NCI-H345 treated with DMSO at 0.1 percent for 48 hours (cell line): ENCODE results near the gene IFT122.
"Not testable (repeated sequence)": the region's sequence is repeated elsewhere in the genome, so short reads cannot be mapped to it uniquely, and the experiment has no call there.

ENCODE experiments used
- DNase-seq: peaks from one replicate; lab custom pipeline; 2025; ENCODE audit not compliant: unreplicated experiment; lab: John Stamatoyannopoulos, UW

IFT122 gene

GRCh38 chr3:129534428-129535027 lies 94.5 kb downstream of the IFT122 start:
- DNase-seq, result no peak

DNA sequence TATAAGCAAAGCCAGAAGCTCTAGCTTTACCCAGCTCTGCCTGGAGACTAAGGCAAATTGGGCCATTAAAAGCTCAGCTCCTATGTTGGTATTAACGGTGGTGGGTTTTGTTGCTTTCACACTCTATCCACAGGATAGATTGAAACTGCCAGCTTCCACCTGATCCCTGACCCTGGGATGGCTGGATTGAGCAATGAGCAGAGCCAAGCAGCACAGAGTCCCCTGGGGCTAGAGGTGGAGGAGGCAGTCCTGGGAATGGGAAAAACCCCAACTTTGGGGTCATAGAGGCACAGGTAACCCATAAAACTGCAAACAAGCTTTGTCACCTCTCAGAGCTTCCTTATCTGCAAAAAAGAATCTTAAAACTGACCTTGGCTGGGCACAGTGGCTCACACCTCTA lies 95.1 kb downstream of the IFT122 start:
- no peak for DNase-seq

- DNase-seq, result no peak
Observed at GRCh38 chr3:129536374-129536667, 96.3 kb downstream of the IFT122 start.

DNA sequence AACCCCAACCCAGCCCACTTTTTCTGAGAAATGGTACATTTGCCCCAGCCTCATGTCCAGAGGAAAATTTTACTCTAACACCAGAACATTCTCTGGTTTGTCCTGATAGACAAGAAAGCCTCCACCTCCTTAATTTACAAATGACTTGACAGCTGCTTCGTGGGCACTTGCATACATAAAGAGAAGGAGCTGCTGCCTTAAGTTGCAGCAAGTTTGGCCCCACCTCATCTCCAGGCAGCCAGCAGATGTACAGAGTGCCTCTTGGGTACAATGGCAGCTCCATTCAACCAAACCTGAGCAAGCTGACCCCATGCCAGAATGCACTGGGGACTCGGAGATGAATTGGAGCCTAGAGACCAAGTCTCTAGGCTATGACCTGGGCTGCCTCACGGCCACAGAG lies 96.8 kb downstream of the IFT122 start:
- DNase-seq, result no peak

DNA sequence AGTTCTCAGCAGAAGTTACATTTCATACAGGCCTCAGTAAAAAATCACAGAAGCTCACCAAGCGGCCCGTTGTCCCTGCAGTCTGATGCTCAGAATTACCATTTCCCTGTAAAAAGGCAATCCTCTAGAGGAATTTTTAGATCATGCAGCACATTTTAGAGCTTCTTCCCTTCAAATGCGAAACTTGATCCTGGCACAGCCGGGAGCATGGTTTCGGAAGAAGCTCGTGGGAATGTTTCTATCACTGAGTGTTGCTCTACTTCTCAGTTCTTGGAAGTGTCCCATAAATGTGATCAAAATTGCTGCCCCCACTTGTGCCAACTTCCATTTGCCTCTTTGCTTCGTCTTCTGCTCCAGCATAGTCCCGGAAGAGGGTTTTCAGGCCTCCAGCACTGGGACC lies 99.2 kb downstream of the IFT122 start:
- DNase-seq, result no peak

GRCh38 chr3:129540776-129541516 lies 100.9 kb downstream of the IFT122 start:
- DNase-seq, result no peak

- no peak for DNase-seq
Observed at GRCh38 chr3:129542747-129543146, 102.7 kb downstream of the IFT122 start.

DNA sequence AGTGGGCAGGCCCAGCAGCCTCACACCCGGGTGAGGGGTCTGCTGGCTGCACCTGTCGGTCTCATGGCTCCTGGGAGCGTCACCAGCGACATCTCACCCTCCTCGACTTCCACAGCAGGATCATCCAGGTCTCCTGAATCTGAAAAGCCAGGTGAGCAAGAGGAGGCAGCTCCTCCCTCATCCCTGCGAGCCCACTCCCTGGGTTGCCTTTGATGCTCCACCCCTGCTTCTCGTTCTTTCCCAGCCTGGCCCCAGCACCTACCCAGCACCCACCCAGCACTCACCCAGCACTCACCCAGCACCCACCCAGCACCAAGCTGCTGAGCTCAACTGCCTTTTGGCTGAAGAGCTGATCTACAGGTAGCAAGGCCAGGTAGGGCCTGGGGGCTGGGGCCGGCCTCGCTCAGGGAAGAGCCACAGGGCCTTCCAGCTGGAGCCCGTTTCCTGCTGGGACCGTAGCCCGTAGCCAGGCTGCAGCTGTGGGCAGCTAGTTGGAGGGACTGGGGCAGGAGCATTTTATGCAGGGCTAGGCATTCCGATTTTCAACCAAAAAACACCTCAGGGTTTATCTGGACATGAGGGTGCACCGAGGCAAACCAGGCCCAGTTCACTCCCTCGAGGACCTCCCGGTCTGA lies 103.2 kb downstream of the IFT122 start, which contains the start of gene H1-8:
H1-8 (plus strand) TSS at position 20 of the 635 bp plus-strand sequence; CDS start at position 64, 44 bp downstream.
- DNase-seq, result no peak

DNA sequence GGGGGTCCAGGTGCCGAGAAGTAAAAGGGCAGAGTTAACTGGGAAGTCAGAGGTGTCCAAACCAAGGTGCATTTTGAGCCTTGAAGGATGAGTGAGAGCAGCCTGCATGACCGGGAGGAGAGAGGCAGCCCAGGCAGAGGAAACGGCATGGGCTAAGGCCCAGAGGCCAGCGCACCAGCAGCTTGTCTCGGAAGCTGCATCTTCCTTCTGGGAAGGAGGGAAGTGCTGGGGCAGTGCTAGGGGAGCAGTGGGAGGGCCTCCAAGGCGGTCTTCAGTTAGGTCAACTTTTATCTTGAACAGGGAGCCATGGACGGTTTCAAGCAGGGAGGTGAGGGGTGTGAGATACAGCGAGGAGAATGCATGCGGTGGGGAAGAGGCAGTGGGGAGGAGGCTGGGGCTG lies 104.0 kb downstream of the IFT122 start:
- DNase-seq, result no peak

DNA sequence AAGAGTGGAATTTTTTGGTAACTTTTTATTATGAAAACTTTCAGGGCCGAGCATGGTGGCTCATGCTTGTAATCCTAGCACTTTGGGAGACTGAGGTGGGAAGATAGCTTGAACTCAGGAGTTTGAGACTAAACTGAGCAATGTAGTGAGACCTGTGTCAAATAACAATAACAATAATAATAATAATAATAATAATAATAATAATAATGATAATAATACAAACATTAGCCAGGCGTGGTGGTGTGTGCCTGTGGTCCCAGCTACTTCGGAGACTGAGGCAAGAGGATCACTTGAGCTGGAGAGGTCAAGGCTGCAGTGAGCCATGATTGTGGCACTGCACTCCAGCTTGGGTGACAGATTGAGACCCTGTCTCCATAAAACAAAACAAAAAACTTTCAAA lies 105.9 kb downstream of the IFT122 start:
- not testable (repeated sequence) for DNase-seq

- no peak for DNase-seq
Observed at GRCh38 chr3:129547241-129547640, 107.2 kb downstream of the IFT122 start.

- DNase-seq, result no peak
Observed at GRCh38 chr3:129548104-129548965, 108.3 kb downstream of the IFT122 start.

- no peak for DNase-seq
Observed at GRCh38 chr3:129549006-129549800, 109.2 kb downstream of the IFT122 start.

DNA sequence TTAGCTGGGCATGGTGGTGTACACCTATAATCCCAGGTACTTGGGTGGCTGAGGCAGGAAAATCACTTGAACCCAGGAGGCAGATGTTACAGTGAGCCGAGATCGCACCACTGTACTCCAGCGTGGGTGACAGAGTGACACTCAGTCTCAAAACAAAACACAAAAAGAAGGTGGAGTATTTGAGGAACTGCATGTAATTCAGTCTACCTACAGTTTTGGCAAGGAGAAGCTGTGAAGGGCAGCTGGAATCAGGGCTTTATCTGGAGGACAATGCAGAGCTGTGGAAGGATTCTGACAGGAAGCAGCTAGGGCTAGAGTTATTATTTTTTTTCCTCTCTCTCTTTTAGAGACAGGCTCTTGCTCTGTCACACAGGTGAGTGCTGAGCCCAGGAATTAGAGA lies 109.8 kb downstream of the IFT122 start:
- no peak for DNase-seq

- DNase-seq, result no peak
Observed at GRCh38 chr3:129552287-129553050, 112.4 kb downstream of the IFT122 start.

DNA sequence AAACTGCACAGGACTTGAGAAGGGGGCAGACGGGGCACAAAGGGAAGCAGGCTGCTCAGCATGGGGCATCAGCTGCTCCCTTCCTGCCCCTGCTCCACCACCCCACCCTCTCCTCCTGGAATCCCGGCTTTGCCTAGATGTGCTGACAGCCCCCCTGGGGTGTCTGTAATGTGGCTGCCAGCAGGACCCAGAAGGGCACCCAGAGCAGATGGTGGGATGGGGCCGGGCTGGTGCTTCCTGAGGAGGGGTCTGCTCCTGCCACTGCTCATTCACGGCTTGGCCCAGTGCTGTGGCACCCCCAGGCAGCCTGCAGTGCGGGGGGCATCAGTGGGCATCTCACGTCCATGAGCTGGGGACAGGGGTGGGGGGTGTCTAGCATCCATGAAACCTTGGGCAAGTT lies 113.1 kb downstream of the IFT122 start:
- no peak for DNase-seq

GRCh38 chr3:129553719-129554118 lies 113.7 kb downstream of the IFT122 start:
- no peak for DNase-seq

GRCh38 chr3:129554356-129555152 lies 114.5 kb downstream of the IFT122 start:
- DNase-seq, result no peak

- no peak for DNase-seq
Observed at GRCh38 chr3:129555153-129555550, 115.1 kb downstream of the IFT122 start.
